ENCODE measurements around the gene ZIC1.

Gene ZIC1

GRCh38 chr3:147364771-147365170 lies 44.4 kb upstream of the ZIC1 start:
- DNase-seq (ENCODE audit: extremely low read depth, insufficient read length), result no peak
- no peak for TF ChIP-seq CTCF (IDR thresholded peaks at IDR 0.05; ENCODE audit: insufficient read depth, low read length, poor library complexity, severe bottlenecking)
- H3K36me3 ChIP-seq (ENCODE audit: control insufficient read depth, insufficient read depth, low read length), result no peaks in the 10 kb centered on the region
- no peak overlapping the region for H3K4me3 ChIP-seq (replicated peaks; ENCODE audit: low read depth, low read length)
- no peaks in the 10 kb centered on the region for H3K27me3 ChIP-seq (replicated peaks; ENCODE audit: control insufficient read depth, insufficient read depth, low read length)

- Histone ChIP-seq H3K36me3 (ENCODE audit: control insufficient read depth, insufficient read depth, low read length) (no peaks in the 10 kb centered on the region), H3K4me3 (replicated peaks; ENCODE audit: low read depth, low read length) (no peak overlapping the region), H3K27me3 (replicated peaks; ENCODE audit: control insufficient read depth, insufficient read depth, low read length) (no peaks in the 10 kb centered on the region)
- no peak for TF ChIP-seq CTCF (IDR thresholded peaks at IDR 0.05; ENCODE audit: insufficient read depth, low read length, poor library complexity, severe bottlenecking)
- no peak for DNase-seq (ENCODE audit: extremely low read depth, insufficient read length)
These were observed 43.7 kb upstream of the ZIC1 start for GRCh38 chr3:147365196-147366115.

GRCh38 chr3:147367676-147368075 lies 41.5 kb upstream of the ZIC1 start:
- no peak for TF ChIP-seq CTCF (IDR thresholded peaks at IDR 0.05; ENCODE audit: insufficient read depth, low read length, poor library complexity, severe bottlenecking)
- H3K27me3 ChIP-seq (replicated peaks; ENCODE audit: control insufficient read depth, insufficient read depth, low read length), result no peaks in the 10 kb centered on the region
- no peaks in the 10 kb centered on the region for H3K36me3 ChIP-seq (ENCODE audit: control insufficient read depth, insufficient read depth, low read length)

GRCh38 chr3:147368151-147368550 lies 41.0 kb upstream of the ZIC1 start:
- H3K4me3 ChIP-seq (replicated peaks; ENCODE audit: low read depth, low read length), result no peak overlapping the region
- TF ChIP-seq CTCF (IDR thresholded peaks at IDR 0.05; ENCODE audit: insufficient read depth, low read length, poor library complexity, severe bottlenecking), result no peak
- H3K27me3 ChIP-seq (replicated peaks; ENCODE audit: control insufficient read depth, insufficient read depth, low read length), result no peaks in the 10 kb centered on the region; the same call in 1 of the 2 replicates
- no peak for DNase-seq (ENCODE audit: extremely low read depth, insufficient read length)
- H3K36me3 ChIP-seq (ENCODE audit: control insufficient read depth, insufficient read depth, low read length), result no peaks in the 10 kb centered on the region

More at GRCh38 chr3:147367676-147368075, 41.5 kb upstream of the ZIC1 start:
- no peak overlapping the region for H3K4me3 ChIP-seq (replicated peaks; ENCODE audit: low read depth, low read length)
- DNase-seq (ENCODE audit: extremely low read depth, insufficient read length), result no peak

- no peak for DNase-seq (ENCODE audit: extremely low read depth, insufficient read length)
- Histone ChIP-seq H3K36me3 (ENCODE audit: control insufficient read depth, insufficient read depth, low read length) (no peaks in the 10 kb centered on the region), H3K27me3 (replicated peaks; ENCODE audit: control insufficient read depth, insufficient read depth, low read length) (peaks cover 2% of the 10 kb centered on the region), H3K4me3 (replicated peaks; ENCODE audit: low read depth, low read length) (no peak overlapping the region)
- no peak for TF ChIP-seq CTCF (IDR thresholded peaks at IDR 0.05; ENCODE audit: insufficient read depth, low read length, poor library complexity, severe bottlenecking)
These were observed 40.5 kb upstream of the ZIC1 start for GRCh38 chr3:147368561-147369221.

Measured in GM06990 (cell line).